ENCODE measurements around the gene SURF1.

GRCh38 chr9:133351526-133351907, 4.8 kb downstream of the SURF1 start:
- TF ChIP-seq POLR2A (IDR thresholded peaks at IDR 0.05; ENCODE audit: low read length): no peak
- no peak for TF ChIP-seq GATA1 (IDR thresholded peaks at IDR 0.05; ENCODE audit: low read depth, low read length)
